PC-9 (cell line): ENCODE data around the gene EIF2D. TPM values are rescaled to one million over a fixed set of nuclear protein-coding genes. Genes with fewer than 3 reads are reported as not detected.
A peak's percentile ranks its signal among the peaks of the same experiment; 100 is the strongest.

Source experiments
- BruUV-seq: library from RNA; stranded (reverse); fragments of 400-500 nt; replicated peaks from 2 replicates; lab custom pipeline; 2021; lab: Mats Ljungman, UMichigan
- CTCF ChIA-PET: fragments of 300-600 bp; sonication (Branson Sonifier 250); formaldehyde crosslinking; loops from one replicate; lab custom pipeline; 2022; ENCODE audit warnings: antibody characterized with exemption; lab: Charles Lee
- POLR2A ChIA-PET: fragments of 300-600 bp; sonication (Branson Sonifier 250); formaldehyde crosslinking; loops from one replicate; lab custom pipeline; 2022; ENCODE audit warnings: antibody characterized with exemption; ENCODE audit not compliant: unreplicated experiment; lab: Charles Lee
- DNase-seq, 2 experiments: peaks; one replicate each; pipeline versions ENCODE4 v3.0.0 to v3.0.0-alpha.2; 2015 to 2022; ENCODE audit warnings: mixed read lengths in 1 of 2
- H2AFZ ChIP-seq: fragments of 200-600 bp; sonication (generic); 2 replicates; pipeline ENCODE4 v1.8.1; 2017; ENCODE audit warnings: antibody characterized with exemption
- H3F3A ChIP-seq: fragments of 200-600 bp; sonication (generic); 2 replicates; pipeline ENCODE4 v1.8.1; 2017; ENCODE audit warnings: antibody characterized with exemption, mild to moderate bottlenecking, low read depth; ENCODE audit not compliant: insufficient read depth
- H3K27ac ChIP-seq: fragments of 200-600 bp; sonication (generic); 2 replicates; pipeline ENCODE4 v1.6.1; 2016; ENCODE audit warnings: mixed run types
- H3K27me3 ChIP-seq: fragments of 200-600 bp; sonication (generic); 2 replicates; pipeline ENCODE4 v1.6.1; 2016; ENCODE audit warnings: low read depth, mixed run types; ENCODE audit not compliant: insufficient read depth
- H3K36me3 ChIP-seq: fragments of 200-600 bp; sonication (generic); 2 replicates; pipeline ENCODE4 v1.6.1; 2016; ENCODE audit warnings: low read depth, mixed run types
- H3K4me1 ChIP-seq: fragments of 200-600 bp; sonication (generic); replicated peaks from 2 replicates; pipeline ENCODE4 v1.6.1; 2016; ENCODE audit warnings: mixed run types; ENCODE audit not compliant: insufficient read depth
- H3K4me2 ChIP-seq: fragments of 200-600 bp; sonication (generic); 2 replicates; pipeline ENCODE4 v1.6.1; 2017; ENCODE audit warnings: mixed run types
- H3K4me3 ChIP-seq: fragments of 200-600 bp; sonication (generic); 2 replicates; pipeline ENCODE4 v1.6.1; 2016; ENCODE audit warnings: mixed run types
- H3K79me2 ChIP-seq: fragments of 200-600 bp; sonication (generic); 2 replicates; pipeline ENCODE4 v1.6.1; 2017; ENCODE audit warnings: low read depth, mixed run types
- H3K9me2 ChIP-seq: fragments of 200-600 bp; sonication (generic); 2 replicates; pipeline ENCODE4 v1.8.1; 2017; ENCODE audit warnings: mild to moderate bottlenecking; ENCODE audit not compliant: insufficient read depth
- H3K9me3 ChIP-seq: fragments of 200-600 bp; sonication (generic); 2 replicates; pipeline ENCODE4 v1.8.1; 2016; ENCODE audit warnings: low read depth; ENCODE audit not compliant: insufficient read depth
- H4K20me1 ChIP-seq: fragments of 200-600 bp; sonication (generic); 2 replicates; pipeline ENCODE4 v1.8.1; 2017; ENCODE audit not compliant: insufficient read depth
- EZH2 ChIP-seq: fragments of 200-600 bp; sonication (generic); IDR thresholded peaks from 2 replicates; pipeline ENCODE4 v1.8.0; 2017; ENCODE audit warnings: antibody characterized with exemption, low read depth
- intact Hi-C: fragments of 100-400 bp; cut with micrococcal nuclease; formaldehyde crosslinking; loops from one replicate; pipeline ENCODE4 v1.10.0; 2022; ENCODE audit not compliant: unreplicated experiment
- total RNA-seq: library from RNA; stranded (reverse); gene quantifications from 2 replicates; pipeline ENCODE4 v1.2.3, GENCODE V29; 2021
- TF ChIP-seq, protein P1 (sequence below): fragments of 200-600 bp; sonication (generic); conservative IDR thresholded peaks from 2 replicates; pipeline ENCODE4 v1.6.1; 2017; ENCODE audit warnings: mixed run types, antibody characterized with exemption, mild to moderate bottlenecking, moderate library complexity

EIF2D gene
- total RNA-seq, 1 experiment from 2014 or later, result 59.0 TPM

DNA sequence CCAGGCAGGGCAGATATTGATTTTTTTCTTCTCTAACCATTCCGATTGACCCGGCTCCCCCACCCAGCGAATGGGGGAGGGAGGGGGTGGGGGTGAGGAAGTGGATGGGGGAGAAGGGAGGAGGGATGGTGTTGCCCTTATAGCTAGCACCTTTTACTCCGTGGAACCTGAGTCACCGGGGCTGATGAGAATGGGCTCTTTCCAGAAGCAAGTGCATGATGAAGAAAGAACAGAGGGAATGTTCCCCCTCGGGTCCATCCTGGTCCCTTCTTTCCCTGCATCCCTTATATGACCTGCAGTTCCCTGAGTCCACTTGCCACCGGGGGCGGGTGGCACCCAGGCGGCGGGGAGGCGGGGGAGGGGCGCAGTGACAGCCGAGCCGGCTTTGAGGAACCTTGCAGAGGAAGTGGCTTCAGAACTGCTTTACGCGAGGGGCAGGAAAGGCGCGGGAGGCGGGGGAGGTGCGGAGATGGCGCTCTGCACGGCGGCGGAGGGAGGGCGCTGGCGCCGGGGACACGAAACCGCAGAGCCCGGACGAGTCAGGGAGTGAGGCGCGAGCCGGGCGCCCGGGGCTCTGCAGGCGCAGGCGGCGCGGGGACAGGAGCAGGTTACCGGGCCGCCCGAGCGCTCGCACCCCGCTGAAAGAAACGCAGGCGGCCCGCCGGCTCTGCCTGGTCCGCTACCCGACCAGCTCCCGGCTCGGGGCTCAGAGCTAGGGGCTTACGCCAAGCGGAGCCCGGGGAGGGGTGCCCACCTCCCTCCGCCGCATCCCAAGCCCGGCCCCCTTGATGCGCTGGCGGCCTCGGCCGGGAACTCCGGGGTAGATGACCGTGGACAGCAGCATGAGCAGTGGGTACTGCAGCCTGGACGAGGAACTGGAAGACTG is 55.3 kb downstream of the EIF2D start:
- peak in 1 of 2 experiments; percentile 59 for DNase-seq
- H3K36me3 ChIP-seq, result no peaks in the 10 kb centered on the region
- H3K27me3 ChIP-seq, result no peaks in the 10 kb centered on the region
- H4K20me1 ChIP-seq, result no peaks in the 10 kb centered on the region; the same call in 1 of the 2 replicates
- H3K4me2 ChIP-seq, result peak overlapping the region; percentile 100
- H3K79me2 ChIP-seq, result no peaks in the 10 kb centered on the region
- no peaks in the 10 kb centered on the region for H3K9me3 ChIP-seq
- CTCF ChIA-PET, result no interaction called here
- H3K27ac ChIP-seq, result no peak overlapping the region
- H3K4me3 ChIP-seq, result peak overlapping the region; percentile 77
- POLR2A ChIA-PET, result no interaction called here
- TF ChIP-seq, protein P1, sequence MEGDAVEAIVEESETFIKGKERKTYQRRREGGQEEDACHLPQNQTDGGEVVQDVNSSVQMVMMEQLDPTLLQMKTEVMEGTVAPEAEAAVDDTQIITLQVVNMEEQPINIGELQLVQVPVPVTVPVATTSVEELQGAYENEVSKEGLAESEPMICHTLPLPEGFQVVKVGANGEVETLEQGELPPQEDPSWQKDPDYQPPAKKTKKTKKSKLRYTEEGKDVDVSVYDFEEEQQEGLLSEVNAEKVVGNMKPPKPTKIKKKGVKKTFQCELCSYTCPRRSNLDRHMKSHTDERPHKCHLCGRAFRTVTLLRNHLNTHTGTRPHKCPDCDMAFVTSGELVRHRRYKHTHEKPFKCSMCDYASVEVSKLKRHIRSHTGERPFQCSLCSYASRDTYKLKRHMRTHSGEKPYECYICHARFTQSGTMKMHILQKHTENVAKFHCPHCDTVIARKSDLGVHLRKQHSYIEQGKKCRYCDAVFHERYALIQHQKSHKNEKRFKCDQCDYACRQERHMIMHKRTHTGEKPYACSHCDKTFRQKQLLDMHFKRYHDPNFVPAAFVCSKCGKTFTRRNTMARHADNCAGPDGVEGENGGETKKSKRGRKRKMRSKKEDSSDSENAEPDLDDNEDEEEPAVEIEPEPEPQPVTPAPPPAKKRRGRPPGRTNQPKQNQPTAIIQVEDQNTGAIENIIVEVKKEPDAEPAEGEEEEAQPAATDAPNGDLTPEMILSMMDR, result no peak
- TF ChIP-seq EZH2, result no peak
- no peaks in the 10 kb centered on the region; the same call in 1 of the 2 replicates for H3F3A ChIP-seq
- H2AFZ ChIP-seq, result peak overlapping the region; percentile 88
- peaks cover 16% of the 10 kb centered on the region for H3K4me1 ChIP-seq
- no peaks in the 10 kb centered on the region for H3K9me2 ChIP-seq
- intact Hi-C loops, result no loop called here
- no TSS peak for BruUV-seq

DNA sequence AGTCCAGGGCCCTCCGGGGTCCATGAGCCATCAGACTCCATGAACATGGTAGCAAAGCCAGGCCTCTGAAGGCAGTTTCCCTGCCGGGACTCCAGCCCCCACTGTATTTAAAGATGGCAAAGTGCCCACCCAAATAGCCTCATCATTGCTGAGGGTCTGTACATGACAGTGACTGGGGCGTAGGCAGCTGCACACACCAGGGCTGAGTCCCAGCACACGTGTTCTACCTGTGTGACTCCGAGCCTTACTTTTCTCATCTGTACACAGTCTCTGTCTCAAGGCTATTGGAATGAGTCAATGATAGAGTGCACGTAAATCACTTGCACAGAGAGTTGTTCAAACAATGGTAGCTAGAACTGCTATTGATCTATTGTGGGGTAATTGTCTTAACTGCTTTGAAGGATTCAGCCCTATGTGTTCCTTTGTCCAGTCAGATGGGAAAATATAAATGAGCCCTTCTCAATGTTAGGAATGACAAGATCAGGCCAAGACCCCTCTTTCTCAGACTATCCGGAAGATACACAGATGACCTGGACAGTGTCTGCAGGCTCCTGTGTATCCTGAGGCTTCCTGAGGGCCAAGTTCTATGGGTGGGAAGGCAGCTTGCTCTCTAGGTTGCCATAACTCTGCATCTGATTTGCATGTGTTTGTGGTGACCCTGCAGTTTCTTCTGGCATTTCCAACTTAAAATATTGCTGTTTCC is 56.1 kb downstream of the EIF2D start:
- intact Hi-C loops, result no loop called here
- TF ChIP-seq, protein P1, result no peak
- TF ChIP-seq EZH2, result no peak
- Histone ChIP-seq H3K79me2 (no peaks in the 10 kb centered on the region), H3F3A (no peaks in the 10 kb centered on the region; the same call in 1 of the 2 replicates), H3K9me2 (no peaks in the 10 kb centered on the region), H3K4me1 (peaks cover 16% of the 10 kb centered on the region), H2AFZ (0 out of 2 replicates have a peak overlapping the region, but pooled peaks have one; percentile 88), H3K9me3 (no peaks in the 10 kb centered on the region), H3K27ac (no peak overlapping the region), H3K4me2 (peak overlapping the region; percentile 100), H3K36me3 (no peaks in the 10 kb centered on the region), H4K20me1 (no peaks in the 10 kb centered on the region; the same call in 1 of the 2 replicates), H3K4me3 (peak overlapping the region; percentile 77; the same call in 1 of the 2 replicates), H3K27me3 (no peaks in the 10 kb centered on the region)
- CTCF ChIA-PET, result no interaction called here
- BruUV-seq, result no TSS peak
- POLR2A ChIA-PET, result no interaction called here
- no peak for DNase-seq

DNA sequence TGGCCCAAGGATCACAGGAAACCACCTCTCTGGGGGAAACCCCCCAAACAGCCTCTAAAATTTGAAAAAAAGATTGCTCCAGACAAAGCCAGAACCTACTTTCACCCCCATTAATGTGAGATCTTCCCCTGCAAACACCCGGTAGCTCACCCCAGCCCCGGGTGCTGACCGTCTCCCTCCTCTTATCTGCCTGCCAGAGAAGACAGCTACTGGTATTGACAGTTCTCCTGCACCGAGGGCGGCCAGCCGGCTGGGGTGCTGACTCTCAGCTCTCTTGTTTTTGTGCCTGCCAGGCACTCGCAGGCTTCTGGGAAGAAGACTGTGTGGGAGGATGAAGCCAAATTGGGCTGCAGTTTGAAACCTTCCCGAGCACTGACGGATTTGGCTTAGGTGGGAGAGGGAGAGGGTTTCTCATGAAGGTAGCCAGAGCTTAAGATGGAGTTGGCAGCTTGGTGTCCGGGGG is 56.8 kb downstream of the EIF2D start:
- Histone ChIP-seq H2AFZ (no peak overlapping the region), H3K4me2 (no peak overlapping the region), H3K27ac (no peak overlapping the region), H4K20me1 (no peaks in the 10 kb centered on the region; the same call in 1 of the 2 replicates), H3K36me3 (no peaks in the 10 kb centered on the region), H3K79me2 (no peaks in the 10 kb centered on the region), H3K4me1 (peaks cover 16% of the 10 kb centered on the region), H3K27me3 (no peaks in the 10 kb centered on the region), H3K4me3 (no peak overlapping the region), H3K9me3 (no peaks in the 10 kb centered on the region), H3K9me2 (no peaks in the 10 kb centered on the region), H3F3A (no peaks in the 10 kb centered on the region; the same call in 1 of the 2 replicates)
- intact Hi-C loops, result no loop called here
- BruUV-seq, result no TSS peak
- no peak for TF ChIP-seq EZH2
- TF ChIP-seq, protein P1, result no peak
- no peak for DNase-seq
- ChIA-PET POLR2A (interaction anchor here (0.7 kb wide), 1 partner anchor 48 kb away, joined by 4 read pairs; the partner anchor contains the start of gene RASSF5), CTCF (no interaction called here)
